HUES48 (cell line): ENCODE results near the gene HCFC2.
"Not testable (repeated sequence)": the region's sequence is repeated elsewhere in the genome, so short reads cannot be mapped to it uniquely, and the experiment has no call there.

ENCODE experiments used
- H3K27ac ChIP-seq: one replicate; pipeline ENCODE4 v1.7.0; 2013; ENCODE audit warnings: low read depth, low read length, inconsistent platforms
- H3K27me3 ChIP-seq: 2 replicates; pipeline ENCODE4 v1.6.1; 2013; ENCODE audit warnings: mild to moderate bottlenecking, low read length; ENCODE audit not compliant: control insufficient read depth, insufficient read depth
- H3K36me3 ChIP-seq: 2 replicates; pipeline ENCODE4 v1.6.1; 2013; ENCODE audit warnings: low read length; ENCODE audit not compliant: control insufficient read depth, insufficient read depth
- H3K4me1 ChIP-seq: 2 replicates; pipeline ENCODE4 v1.6.1; 2013; ENCODE audit warnings: mild to moderate bottlenecking, low read length; ENCODE audit not compliant: control insufficient read depth, insufficient read depth
- H3K4me3 ChIP-seq: 2 replicates; pipeline ENCODE4 v1.5.1; 2013; ENCODE audit warnings: mild to moderate bottlenecking, low read depth, low read length
- H3K9ac ChIP-seq: 2 replicates; pipeline ENCODE4 v1.6.1; 2013; ENCODE audit warnings: mild to moderate bottlenecking, low read depth, low read length, moderate library complexity
- H3K9me3 ChIP-seq: 2 replicates; pipeline ENCODE4 v1.6.1; 2013; ENCODE audit warnings: low read length; ENCODE audit not compliant: control insufficient read depth, insufficient read depth

Gene HCFC2

DNA sequence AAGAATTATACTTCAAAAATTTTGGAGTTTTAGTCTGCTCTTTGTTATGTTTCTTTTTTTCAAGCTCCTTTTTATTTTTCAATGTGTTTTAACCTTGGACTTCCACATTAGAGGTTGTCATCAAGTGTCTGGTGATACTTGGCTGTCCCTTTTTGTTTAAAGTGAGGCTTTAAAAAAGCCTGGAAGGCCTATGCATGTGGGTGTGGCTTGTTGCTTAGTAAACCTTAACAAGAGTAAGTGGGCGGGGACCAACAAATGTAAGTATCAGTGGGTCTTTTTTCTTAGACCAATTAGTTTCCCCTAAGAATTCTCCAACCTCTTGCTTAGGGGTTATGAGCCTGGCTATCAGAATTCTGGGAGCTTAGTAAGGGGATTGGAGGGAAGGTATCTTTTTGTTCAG is 26.4 kb downstream of the HCFC2 start:
- Histone ChIP-seq H3K27me3 (no peaks in the 10 kb centered on the region), H3K9me3 (no peaks in the 10 kb centered on the region), H3K4me3 (no peak overlapping the region), H3K27ac (no peak overlapping the region), H3K9ac (no peak overlapping the region), H3K4me1 (0 out of 2 replicates have a peak, but pooled peaks cover 3% of the 10 kb centered on the region), H3K36me3 (no peaks in the 10 kb centered on the region)

DNA sequence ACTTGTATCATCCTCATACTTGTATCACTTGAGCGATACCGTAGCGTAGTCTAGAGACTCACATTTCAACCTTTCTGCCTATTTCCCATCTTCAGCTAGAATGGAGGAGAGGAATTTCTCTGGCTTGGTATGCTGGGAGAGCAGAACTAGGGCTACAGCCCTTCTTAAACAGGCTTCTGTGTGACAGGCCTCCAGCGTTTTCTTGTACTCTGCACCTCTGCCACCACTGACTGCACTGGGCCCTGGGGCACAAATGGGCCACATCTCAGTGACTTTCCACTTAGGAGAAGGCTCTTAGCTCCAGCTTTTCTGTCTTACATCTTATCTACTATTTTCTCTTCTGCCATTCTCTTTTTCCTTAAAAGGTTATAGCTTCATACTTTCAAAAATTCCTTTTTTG is 26.8 kb downstream of the HCFC2 start:
- no peak overlapping the region for H3K4me3 ChIP-seq

DNA sequence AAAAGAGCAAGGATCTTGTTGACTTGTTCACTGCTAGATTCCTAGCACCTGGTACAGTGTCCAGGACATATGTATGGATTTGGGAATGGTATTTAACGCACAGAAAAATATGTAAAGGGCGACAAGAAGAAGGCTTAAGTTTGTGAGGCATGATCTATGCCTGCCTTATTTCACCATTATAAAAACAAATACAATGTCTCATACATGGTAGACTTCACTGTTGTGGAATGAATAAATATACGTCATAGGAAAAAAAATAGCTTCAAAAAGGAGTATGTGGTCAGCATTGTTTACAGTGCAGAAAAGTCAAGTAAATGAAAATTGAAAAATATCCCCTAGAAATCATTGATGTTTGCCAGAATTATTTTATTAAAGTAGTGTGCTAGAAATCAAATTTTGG is 30.0 kb downstream of the HCFC2 start:
- Histone ChIP-seq H3K27me3 (no peaks in the 10 kb centered on the region), H3K36me3 (no peaks in the 10 kb centered on the region), H3K4me3 (no peak overlapping the region), H3K27ac (no peak overlapping the region), H3K9ac (no peak overlapping the region), H3K4me1 (0 out of 2 replicates have a peak, but pooled peaks cover 3% of the 10 kb centered on the region), H3K9me3 (no peaks in the 10 kb centered on the region)

More for the DNA sequence above, 26.8 kb downstream of the HCFC2 start:
- Histone ChIP-seq H3K9ac (no peak overlapping the region), H3K27ac (no peak overlapping the region), H3K4me1 (0 out of 2 replicates have a peak, but pooled peaks cover 3% of the 10 kb centered on the region), H3K9me3 (no peaks in the 10 kb centered on the region), H3K27me3 (no peaks in the 10 kb centered on the region), H3K36me3 (no peaks in the 10 kb centered on the region)

DNA sequence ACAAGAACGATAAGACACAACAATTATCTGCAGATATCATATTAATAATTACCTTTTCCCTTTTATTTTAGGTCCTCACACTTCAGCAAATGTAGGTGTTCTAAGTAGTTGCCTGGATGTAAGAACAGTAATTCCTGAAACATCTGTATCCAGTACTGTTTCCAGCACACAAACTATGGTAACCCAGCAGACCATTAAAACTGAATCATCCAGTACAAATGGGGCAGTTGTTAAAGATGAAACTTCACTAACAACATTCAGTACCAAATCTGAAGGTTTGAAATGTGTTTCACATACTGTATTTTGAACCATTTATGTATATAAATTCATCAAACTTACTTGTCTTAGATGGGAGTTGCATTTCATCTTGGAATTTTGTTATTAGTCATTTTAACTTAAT is 31.0 kb downstream of the HCFC2 start:
- 0 out of 2 replicates have a peak, but pooled peaks cover 3% of the 10 kb centered on the region for H3K4me1 ChIP-seq
- no peak overlapping the region for H3K27ac ChIP-seq
- no peaks in the 10 kb centered on the region for H3K9me3 ChIP-seq
- H3K36me3 ChIP-seq = no peaks in the 10 kb centered on the region
- no peak overlapping the region for H3K4me3 ChIP-seq
- H3K9ac ChIP-seq = no peak overlapping the region
- H3K27me3 ChIP-seq = no peaks in the 10 kb centered on the region

DNA sequence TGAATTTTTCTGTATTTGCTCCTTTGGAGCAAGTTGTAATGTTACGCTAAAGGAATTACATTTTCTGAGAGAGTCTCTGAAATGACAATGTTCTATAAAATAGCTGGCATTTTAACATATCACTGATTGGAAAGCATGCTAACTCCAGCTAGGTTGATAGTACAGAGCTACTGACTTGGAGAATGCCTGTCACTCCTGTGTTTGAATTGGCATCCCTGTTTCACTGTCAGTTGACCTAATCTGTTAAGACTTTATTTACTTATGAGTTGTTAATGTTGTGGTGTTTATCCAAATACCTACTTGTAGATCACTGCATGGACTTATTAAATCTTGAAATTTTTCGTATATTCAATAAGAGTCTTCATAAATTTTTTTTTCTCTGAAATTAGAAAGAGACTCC is 33.6 kb downstream of the HCFC2 start:
- Histone ChIP-seq H3K27me3 (no peaks in the 10 kb centered on the region), H3K9me3 (no peaks in the 10 kb centered on the region), H3K9ac (no peak overlapping the region), H3K4me1 (no peaks in the 10 kb centered on the region), H3K36me3 (no peaks in the 10 kb centered on the region), H3K4me3 (no peak overlapping the region), H3K27ac (no peak overlapping the region)

DNA sequence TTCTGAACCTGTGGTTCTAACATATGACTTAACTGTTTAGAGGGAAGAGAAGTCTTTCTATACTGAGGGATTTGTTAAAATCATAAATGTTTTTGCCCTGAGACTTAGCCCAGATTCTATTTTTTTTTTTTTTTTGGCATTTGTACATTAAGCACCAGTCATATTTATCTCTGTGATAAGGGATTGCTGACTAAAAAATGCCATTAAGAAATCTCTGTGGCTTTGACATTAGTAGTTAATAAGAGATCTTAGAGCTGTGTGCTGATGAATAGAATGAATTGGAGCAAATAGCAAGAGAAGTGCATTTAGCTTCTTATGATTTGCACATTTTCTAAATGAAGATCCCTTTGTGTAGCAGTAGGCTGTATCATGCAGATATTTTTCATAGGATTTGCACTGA is 41.1 kb downstream of the HCFC2 start:
- Histone ChIP-seq H3K27ac (no peak overlapping the region), H3K9me3 (no peaks in the 10 kb centered on the region), H3K4me1 (peaks cover 17% of the 10 kb centered on the region), H3K9ac (no peak overlapping the region), H3K4me3 (no peak overlapping the region), H3K27me3 (no peaks in the 10 kb centered on the region), H3K36me3 (no peaks in the 10 kb centered on the region)

DNA sequence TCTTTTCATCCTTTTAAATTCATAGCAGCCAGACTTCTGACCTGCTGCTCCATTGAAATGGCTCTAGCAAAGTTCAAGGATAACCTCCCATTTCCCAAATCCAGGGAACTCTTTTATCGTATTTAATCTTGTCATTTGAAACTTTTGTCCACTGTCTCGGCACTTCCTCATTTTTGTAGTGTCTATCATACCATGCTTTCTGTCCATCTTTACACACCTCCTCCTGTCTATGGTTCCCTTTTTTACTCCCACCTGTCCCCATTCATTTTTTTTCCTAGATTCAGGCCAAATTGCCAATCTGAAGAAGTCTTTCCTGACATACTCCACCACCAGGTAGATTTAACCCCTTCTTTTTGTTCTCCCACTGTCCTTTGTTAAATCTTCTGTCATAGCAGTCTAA is 42.6 kb downstream of the HCFC2 start:
- Histone ChIP-seq H3K4me3 (no peak overlapping the region), H3K4me1 (peaks cover 17% of the 10 kb centered on the region), H3K36me3 (no peaks in the 10 kb centered on the region), H3K9me3 (no peaks in the 10 kb centered on the region), H3K27me3 (no peaks in the 10 kb centered on the region), H3K9ac (no peak overlapping the region), H3K27ac (no peak overlapping the region)

DNA sequence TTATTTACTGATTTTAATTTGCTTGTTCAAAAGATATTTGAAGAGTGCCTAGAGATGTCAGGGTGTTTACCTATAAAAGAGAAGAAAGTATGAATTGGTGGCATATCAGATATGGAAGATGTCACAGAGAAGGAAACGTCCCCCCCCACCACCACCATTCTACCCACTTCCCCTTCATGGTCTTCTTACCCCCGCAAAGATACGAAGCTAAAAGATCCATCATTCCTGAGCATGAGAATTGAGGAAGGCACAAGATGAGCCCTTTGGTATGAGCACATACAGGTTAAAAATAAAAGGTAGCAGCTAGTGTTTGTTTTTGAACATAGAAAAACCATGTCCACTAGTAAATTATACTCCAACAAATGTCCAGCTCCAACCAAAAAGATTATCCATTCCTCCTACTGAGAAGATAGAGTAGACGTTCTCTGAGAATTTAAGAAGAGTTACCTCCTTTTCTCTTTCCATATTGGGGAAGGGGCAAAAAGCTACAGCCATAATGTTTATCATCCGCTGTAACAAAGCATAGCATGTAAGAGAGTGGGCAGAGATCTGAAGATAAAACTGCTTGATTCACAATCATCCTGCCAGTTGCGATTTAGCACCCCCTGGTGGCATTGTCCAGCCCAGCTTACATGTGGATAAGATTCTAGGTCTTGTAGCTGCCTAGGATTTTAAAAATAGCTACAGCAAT is 44.6 kb downstream of the HCFC2 start:
- Histone ChIP-seq H3K4me3 (no peak overlapping the region), H3K36me3 (no peaks in the 10 kb centered on the region), H3K27me3 (no peaks in the 10 kb centered on the region), H3K9ac (no peak overlapping the region), H3K9me3 (no peaks in the 10 kb centered on the region), H3K27ac (no peak overlapping the region), H3K4me1 (peaks cover 17% of the 10 kb centered on the region)

DNA sequence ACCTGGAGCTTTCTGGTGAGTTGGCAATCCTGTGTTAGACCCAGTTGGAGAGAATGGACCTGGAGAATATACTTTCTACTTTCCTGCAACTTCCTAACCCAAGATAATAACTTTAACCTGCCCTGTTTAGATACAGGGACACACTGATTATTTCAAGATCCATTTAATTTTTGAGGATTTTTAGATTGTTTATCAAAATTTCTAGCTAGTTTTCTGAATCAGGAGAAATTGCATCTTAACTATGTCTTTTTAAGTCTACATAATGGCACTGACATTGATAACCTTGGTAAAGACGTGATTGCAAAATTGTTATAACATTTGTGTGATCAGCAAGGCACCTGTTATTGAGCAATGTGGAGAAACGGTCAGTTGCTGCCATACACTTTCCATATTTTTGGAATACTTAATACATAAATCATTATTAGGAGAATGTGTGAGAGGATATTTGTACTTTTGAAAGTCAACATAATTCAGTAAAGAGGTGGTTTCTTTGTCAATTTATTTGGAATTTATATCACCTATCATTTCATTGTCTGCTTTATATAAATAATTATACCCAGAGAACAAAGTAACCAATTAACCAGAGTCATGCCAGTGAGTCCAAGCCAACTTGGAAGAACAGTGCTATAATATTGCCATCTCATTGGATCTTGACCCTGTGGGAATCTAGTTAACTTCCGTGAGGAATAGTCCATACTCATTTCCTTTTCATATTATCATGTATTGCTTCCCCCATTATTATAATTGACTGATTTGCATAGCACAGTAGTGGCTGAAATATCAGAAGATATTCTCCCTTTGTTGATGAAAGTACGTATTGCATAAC is 45.3 kb downstream of the HCFC2 start:
- Histone ChIP-seq H3K27ac (no peak overlapping the region), H3K9me3 (no peaks in the 10 kb centered on the region), H3K4me3 (no peak overlapping the region), H3K36me3 (no peaks in the 10 kb centered on the region), H3K9ac (no peak overlapping the region), H3K27me3 (no peaks in the 10 kb centered on the region), H3K4me1 (peaks cover 17% of the 10 kb centered on the region)

DNA sequence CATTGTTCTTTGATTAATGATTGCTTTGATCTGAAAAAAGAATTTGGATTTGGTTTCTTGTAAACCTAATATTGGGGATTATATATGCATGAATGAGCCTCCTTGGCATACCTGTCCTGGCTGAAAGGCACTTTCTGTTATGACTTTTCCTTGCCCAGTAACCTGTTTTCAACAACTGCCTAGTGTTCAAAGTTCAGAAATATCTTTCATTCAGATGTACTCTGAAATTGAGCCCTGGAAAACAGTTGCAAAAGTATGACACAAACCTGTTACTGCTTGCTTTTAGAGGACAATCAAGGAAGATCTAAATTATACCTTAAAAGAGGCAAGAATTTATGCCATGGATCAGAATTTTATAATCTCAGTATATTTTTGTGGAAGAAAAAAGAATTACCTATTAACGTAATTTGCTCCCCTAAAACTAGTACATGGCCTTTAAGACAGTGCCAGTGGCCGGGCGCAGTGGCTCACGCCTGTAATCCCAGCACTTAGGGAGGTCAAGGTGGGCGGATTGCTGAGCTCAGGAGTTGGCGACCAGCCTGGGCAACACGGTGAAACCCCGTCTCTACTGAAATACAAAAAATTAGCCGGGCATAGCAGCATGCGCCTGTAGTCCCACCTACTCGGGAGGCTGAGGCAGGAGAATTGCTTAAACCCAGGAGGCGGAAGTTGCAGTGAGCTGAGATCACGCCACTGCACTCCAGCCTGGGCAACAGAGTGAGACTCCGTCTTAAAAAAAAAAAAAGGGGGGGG is 50.7 kb downstream of the HCFC2 start:
- H3K27me3 ChIP-seq, H3K27ac ChIP-seq, H3K9me3 ChIP-seq, H3K9ac ChIP-seq, H3K4me1 ChIP-seq, H3K4me3 ChIP-seq: not testable (repeated sequence)
- peaks cover 45% of the 10 kb centered on the region for H3K36me3 ChIP-seq

DNA sequence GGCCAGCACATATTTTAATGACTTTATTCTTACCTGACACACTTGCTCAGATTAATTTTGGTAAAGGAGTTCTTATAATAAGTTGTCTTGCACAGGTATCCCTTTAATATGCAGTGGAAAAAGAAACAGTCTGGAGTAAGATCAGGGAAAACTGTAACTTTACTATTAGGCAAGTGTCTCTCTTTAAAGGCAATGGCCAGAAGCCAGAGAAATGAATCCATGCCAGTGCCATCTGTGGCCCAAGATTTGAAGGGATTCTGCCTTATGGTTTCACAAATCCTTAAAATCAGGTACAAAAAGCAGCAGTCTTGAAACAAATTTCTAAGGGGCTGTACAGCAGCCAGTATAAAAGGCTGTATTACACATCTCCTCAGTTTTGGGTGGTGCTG is 51.2 kb downstream of the HCFC2 start:
- H3K27me3 ChIP-seq = no peaks in the 10 kb centered on the region
- H3K4me1 ChIP-seq = peaks cover 1% of the 10 kb centered on the region; the same call in 1 of the 2 replicates
- H3K9ac ChIP-seq = no peak overlapping the region
- no peak overlapping the region for H3K4me3 ChIP-seq
- peaks cover 50% of the 10 kb centered on the region for H3K36me3 ChIP-seq
- no peaks in the 10 kb centered on the region for H3K9me3 ChIP-seq
- no peak overlapping the region for H3K27ac ChIP-seq
